ENCODE data around the gene NUBPL.

Gene NUBPL

DNA sequence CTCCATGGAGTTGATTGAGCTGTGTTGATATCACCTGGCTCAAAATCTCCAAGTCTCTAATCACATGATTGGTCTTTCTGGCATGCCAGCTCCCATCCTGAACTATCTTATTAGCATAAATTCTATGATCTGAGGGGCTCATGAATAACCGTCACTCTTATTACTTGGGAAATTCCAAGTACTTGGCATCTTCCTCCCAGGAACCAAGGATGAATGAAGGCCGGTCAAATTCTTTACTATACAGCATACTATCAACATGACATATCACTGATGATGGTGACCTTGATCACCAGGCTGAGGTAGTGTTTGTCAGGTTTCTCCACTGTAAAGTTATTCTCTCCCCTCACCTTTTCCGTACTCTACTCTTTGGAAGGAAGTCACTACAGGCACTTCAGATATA is 16.4 kb upstream of the NUBPL start:
- TF ChIP-seq, protein P1, sequence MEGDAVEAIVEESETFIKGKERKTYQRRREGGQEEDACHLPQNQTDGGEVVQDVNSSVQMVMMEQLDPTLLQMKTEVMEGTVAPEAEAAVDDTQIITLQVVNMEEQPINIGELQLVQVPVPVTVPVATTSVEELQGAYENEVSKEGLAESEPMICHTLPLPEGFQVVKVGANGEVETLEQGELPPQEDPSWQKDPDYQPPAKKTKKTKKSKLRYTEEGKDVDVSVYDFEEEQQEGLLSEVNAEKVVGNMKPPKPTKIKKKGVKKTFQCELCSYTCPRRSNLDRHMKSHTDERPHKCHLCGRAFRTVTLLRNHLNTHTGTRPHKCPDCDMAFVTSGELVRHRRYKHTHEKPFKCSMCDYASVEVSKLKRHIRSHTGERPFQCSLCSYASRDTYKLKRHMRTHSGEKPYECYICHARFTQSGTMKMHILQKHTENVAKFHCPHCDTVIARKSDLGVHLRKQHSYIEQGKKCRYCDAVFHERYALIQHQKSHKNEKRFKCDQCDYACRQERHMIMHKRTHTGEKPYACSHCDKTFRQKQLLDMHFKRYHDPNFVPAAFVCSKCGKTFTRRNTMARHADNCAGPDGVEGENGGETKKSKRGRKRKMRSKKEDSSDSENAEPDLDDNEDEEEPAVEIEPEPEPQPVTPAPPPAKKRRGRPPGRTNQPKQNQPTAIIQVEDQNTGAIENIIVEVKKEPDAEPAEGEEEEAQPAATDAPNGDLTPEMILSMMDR (conservative IDR thresholded peaks at IDR 0.05; ENCODE audit: low read depth, low read length), result no peak
- Histone ChIP-seq H3K79me2 (ENCODE audit: insufficient read depth, low read depth) (no peaks in the 10 kb centered on the region), H2AFZ (ENCODE audit: low read depth) (no peak overlapping the region), H4K20me1 (ENCODE audit: insufficient read depth) (no peaks in the 10 kb centered on the region), H3K9ac (no peak overlapping the region), H3K27me3 (ENCODE audit: insufficient read depth, low read depth) (no peaks in the 10 kb centered on the region), H3K4me2 (no peak overlapping the region), H3K27ac (no peak overlapping the region), H3K4me1 (ENCODE audit: low read depth, poor library complexity, severe bottlenecking) (no peaks in the 10 kb centered on the region), H3K36me3 (ENCODE audit: insufficient read depth) (no peaks in the 10 kb centered on the region), H3K4me3 (IDR thresholded peaks at IDR 0.05; ENCODE audit: insufficient read depth, low read depth, low read length) (no peak overlapping the region)

DNA sequence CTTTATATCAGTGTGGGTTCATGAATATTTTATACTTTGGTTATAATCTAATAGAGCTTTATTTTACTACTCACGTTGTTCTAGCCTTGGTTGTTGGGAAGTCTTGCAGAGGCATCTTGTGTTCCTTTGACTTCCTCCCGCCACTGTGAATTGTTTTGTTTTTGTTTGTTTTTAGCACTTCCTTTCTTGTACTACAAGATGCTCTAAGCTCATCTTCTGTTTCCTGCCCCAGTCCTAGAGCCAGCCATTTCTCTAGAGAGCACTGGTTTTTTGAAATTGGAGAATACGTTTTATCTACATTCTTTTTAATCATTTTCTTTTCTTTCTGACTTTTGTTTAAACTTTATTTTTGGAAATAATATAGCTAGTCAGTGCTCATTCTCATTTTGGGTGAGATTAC is 15.9 kb upstream of the NUBPL start:
- H3K9ac ChIP-seq, result no peak overlapping the region
- no peak overlapping the region for H3K4me3 ChIP-seq (IDR thresholded peaks at IDR 0.05; ENCODE audit: insufficient read depth, low read depth, low read length)
- no peaks in the 10 kb centered on the region for H3K36me3 ChIP-seq (ENCODE audit: insufficient read depth)
- no peaks in the 10 kb centered on the region for H4K20me1 ChIP-seq (ENCODE audit: insufficient read depth)
- no peaks in the 10 kb centered on the region for H3K4me1 ChIP-seq (ENCODE audit: low read depth, poor library complexity, severe bottlenecking)
- H3K27me3 ChIP-seq (ENCODE audit: insufficient read depth, low read depth), result no peaks in the 10 kb centered on the region
- TF ChIP-seq, protein P1 (conservative IDR thresholded peaks at IDR 0.05; ENCODE audit: low read depth, low read length), result no peak
- no peak overlapping the region for H3K27ac ChIP-seq
- H2AFZ ChIP-seq (ENCODE audit: low read depth), result no peak overlapping the region
- no peaks in the 10 kb centered on the region for H3K79me2 ChIP-seq (ENCODE audit: insufficient read depth, low read depth)
- no peak overlapping the region for H3K4me2 ChIP-seq

DNA sequence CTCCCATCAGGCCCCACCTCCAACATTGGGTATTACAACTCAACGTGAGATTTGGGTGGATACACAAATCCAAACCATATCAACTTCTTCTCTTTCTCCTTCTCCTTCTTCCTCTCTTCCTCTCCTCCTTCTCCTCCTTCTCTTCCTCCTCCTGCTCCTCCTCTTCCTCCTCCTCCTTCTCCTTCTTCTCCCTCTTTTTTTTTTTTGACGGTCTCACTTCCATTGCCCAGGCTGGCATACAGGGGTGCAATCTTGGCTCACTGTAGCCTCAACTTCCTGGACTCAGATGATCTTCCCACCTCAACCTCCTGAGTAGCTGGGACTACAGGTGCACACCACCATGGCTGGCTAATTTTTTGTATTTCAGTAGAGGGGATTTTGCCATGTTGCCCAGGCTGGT is 11.4 kb upstream of the NUBPL start:
- Histone ChIP-seq H3K9ac (no peak overlapping the region), H2AFZ (ENCODE audit: low read depth) (no peak overlapping the region), H3K27ac (no peak overlapping the region), H3K79me2 (ENCODE audit: insufficient read depth, low read depth) (no peaks in the 10 kb centered on the region), H4K20me1 (ENCODE audit: insufficient read depth) (no peaks in the 10 kb centered on the region), H3K36me3 (ENCODE audit: insufficient read depth) (no peaks in the 10 kb centered on the region), H3K27me3 (ENCODE audit: insufficient read depth, low read depth) (no peaks in the 10 kb centered on the region), H3K4me3 (IDR thresholded peaks at IDR 0.05; ENCODE audit: insufficient read depth, low read depth, low read length) (no peak overlapping the region), H3K4me2 (no peak overlapping the region), H3K4me1 (ENCODE audit: low read depth, poor library complexity, severe bottlenecking) (no peaks in the 10 kb centered on the region)
- TF ChIP-seq, protein P1 (conservative IDR thresholded peaks at IDR 0.05; ENCODE audit: low read depth, low read length), result no peak

DNA sequence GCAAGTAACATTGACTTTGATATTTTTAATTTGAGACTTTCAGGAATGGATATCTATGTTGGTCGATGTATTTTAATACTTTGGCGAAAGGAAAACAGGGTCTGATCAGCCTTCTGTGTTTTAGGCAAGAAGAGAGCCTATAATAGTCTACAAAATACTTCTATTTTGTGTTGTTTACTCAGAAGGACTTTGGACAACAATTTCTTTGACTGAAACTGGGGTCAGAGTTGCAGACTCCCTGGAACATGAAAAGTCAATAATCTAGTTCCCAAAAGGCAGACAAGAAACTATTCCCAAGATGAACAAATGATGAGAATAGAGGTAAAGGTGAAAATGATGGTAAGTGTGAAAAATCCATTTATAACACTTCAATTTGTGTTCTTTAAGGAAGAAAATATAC is 10.6 kb upstream of the NUBPL start:
- Histone ChIP-seq H3K36me3 (ENCODE audit: insufficient read depth) (no peaks in the 10 kb centered on the region), H4K20me1 (ENCODE audit: insufficient read depth) (no peaks in the 10 kb centered on the region), H3K27ac (no peak overlapping the region), H3K4me1 (ENCODE audit: low read depth, poor library complexity, severe bottlenecking) (no peaks in the 10 kb centered on the region), H2AFZ (ENCODE audit: low read depth) (no peak overlapping the region), H3K9ac (no peak overlapping the region), H3K4me2 (no peak overlapping the region), H3K27me3 (ENCODE audit: insufficient read depth, low read depth) (no peaks in the 10 kb centered on the region), H3K79me2 (ENCODE audit: insufficient read depth, low read depth) (no peaks in the 10 kb centered on the region), H3K4me3 (IDR thresholded peaks at IDR 0.05; ENCODE audit: insufficient read depth, low read depth, low read length) (no peak overlapping the region)
- TF ChIP-seq, protein P1 (conservative IDR thresholded peaks at IDR 0.05; ENCODE audit: low read depth, low read length), result no peak

DNA sequence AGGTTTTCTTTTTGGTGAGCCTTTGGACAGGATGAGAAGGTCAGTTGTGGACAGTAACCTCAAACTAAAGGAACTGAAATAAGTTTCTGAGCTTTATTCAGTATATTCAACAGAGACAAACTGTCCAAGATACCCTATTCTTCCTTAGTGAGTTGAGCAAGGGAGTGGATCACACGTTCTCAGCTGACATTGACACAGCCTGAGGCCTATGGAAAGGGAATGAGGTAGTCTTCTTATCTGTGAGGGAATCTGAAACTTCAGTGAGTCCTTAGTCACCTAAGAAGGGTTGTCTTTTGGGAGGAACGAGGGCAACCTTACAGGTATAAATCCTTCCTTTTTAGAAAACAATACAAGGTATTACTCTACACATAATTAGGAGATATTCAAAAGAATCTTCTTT is 5.0 kb upstream of the NUBPL start:
- Histone ChIP-seq H2AFZ (ENCODE audit: low read depth) (no peak overlapping the region), H3K36me3 (ENCODE audit: insufficient read depth) (no peaks in the 10 kb centered on the region), H3K27ac (no peak overlapping the region), H3K79me2 (ENCODE audit: insufficient read depth, low read depth) (no peaks in the 10 kb centered on the region), H3K9ac (no peak overlapping the region), H3K4me1 (ENCODE audit: low read depth, poor library complexity, severe bottlenecking) (no peaks in the 10 kb centered on the region), H3K27me3 (ENCODE audit: insufficient read depth, low read depth) (no peaks in the 10 kb centered on the region), H3K4me3 (IDR thresholded peaks at IDR 0.05; ENCODE audit: insufficient read depth, low read depth, low read length) (no peak overlapping the region), H3K4me2 (no peak overlapping the region), H4K20me1 (ENCODE audit: insufficient read depth) (no peaks in the 10 kb centered on the region)
- TF ChIP-seq, protein P1 (conservative IDR thresholded peaks at IDR 0.05; ENCODE audit: low read depth, low read length), result no peak
